ENCODE results near the gene TTLL11. TPM values are rescaled to one million over a fixed set of nuclear protein-coding genes. Genes with fewer than 3 reads are reported as not detected.

Gene TTLL11
- polyA plus RNA-seq, 1 donor from 2014 or later = 8.0 TPM

- Histone ChIP-seq H3K9me2 (ENCODE audit: insufficient read depth, low read length) (no peaks in the 10 kb centered on the region), H3K4me3 (ENCODE audit: low read length) (no peak overlapping the region), H4K20me1 (ENCODE audit: insufficient read depth) (no peaks in the 10 kb centered on the region), H3K9ac (ENCODE audit: low read length) (no peak overlapping the region), H3K27ac (ENCODE audit: low read length) (no peak overlapping the region), H3K79me2 (replicated peaks; ENCODE audit: insufficient read depth, low read length) (no peaks in the 10 kb centered on the region), H3K4me2 (ENCODE audit: low read length) (no peak overlapping the region), H3F3A (ENCODE audit: insufficient read depth, low read length, poor library complexity, severe bottlenecking) (no peaks in the 10 kb centered on the region), H3K9me3 (ENCODE audit: low read length) (no peaks in the 10 kb centered on the region), H3K27me3 (ENCODE audit: insufficient read depth, low read depth, low read length) (no peaks in the 10 kb centered on the region), H3K36me3 (ENCODE audit: insufficient read depth, low read length) (no peaks in the 10 kb centered on the region), H2AFZ (ENCODE audit: low read depth, low read length) (no peak overlapping the region)
- TF ChIP-seq EP300 (conservative IDR thresholded peaks at IDR 0.05; ENCODE audit: poor library complexity, severe bottlenecking) = no peak
- TF ChIP-seq RAD21 (conservative IDR thresholded peaks at IDR 0.05) = no peak
- no peak for TF ChIP-seq POLR2AphosphoS5 (IDR thresholded peaks at IDR 0.05)
- no peak for TF ChIP-seq TAF1 (IDR thresholded peaks at IDR 0.05; ENCODE audit: low read depth)
- TF ChIP-seq REST (IDR thresholded peaks at IDR 0.05; ENCODE audit: borderline replicate concordance) = no peak
- TF ChIP-seq EZH2 (IDR thresholded peaks at IDR 0.05; ENCODE audit: borderline replicate concordance, insufficient read depth, low read length, poor library complexity, severe bottlenecking) = no peak
- no peak for TF ChIP-seq MXI1 (conservative IDR thresholded peaks at IDR 0.05; ENCODE audit: poor library complexity, severe bottlenecking)
- no peak for TF ChIP-seq CTCF (IDR thresholded peaks at IDR 0.05; ENCODE audit: poor library complexity, severe bottlenecking)
- no peak for TF ChIP-seq SMC3 (conservative IDR thresholded peaks at IDR 0.05; ENCODE audit: poor library complexity)
These were observed 171.7 kb downstream of the TTLL11 start for GRCh38 chr9:121921444-121921843.

GRCh38 chr9:121917375-121918335 is 175.5 kb downstream of the TTLL11 start:
- H3K27ac ChIP-seq (ENCODE audit: low read length) = no peak overlapping the region
- H3K36me3 ChIP-seq (ENCODE audit: insufficient read depth, low read length) = no peaks in the 10 kb centered on the region
- no peaks in the 10 kb centered on the region for H3F3A ChIP-seq (ENCODE audit: insufficient read depth, low read length, poor library complexity, severe bottlenecking)
- H3K9me3 ChIP-seq (ENCODE audit: low read length) = no peaks in the 10 kb centered on the region
- no peak overlapping the region for H3K4me3 ChIP-seq (ENCODE audit: low read length)
- no peaks in the 10 kb centered on the region for H3K9me2 ChIP-seq (ENCODE audit: insufficient read depth, low read length)
- no peaks in the 10 kb centered on the region for H4K20me1 ChIP-seq (ENCODE audit: insufficient read depth)
- H3K9ac ChIP-seq (ENCODE audit: low read length) = no peak overlapping the region
- H3K4me2 ChIP-seq (ENCODE audit: low read length) = no peak overlapping the region
- no peak overlapping the region for H2AFZ ChIP-seq (ENCODE audit: low read depth, low read length)
- no peaks in the 10 kb centered on the region for H3K27me3 ChIP-seq (ENCODE audit: insufficient read depth, low read depth, low read length)
- TF ChIP-seq CTCF (IDR thresholded peaks at IDR 0.05; ENCODE audit: poor library complexity, severe bottlenecking) (no peak), MXI1 (conservative IDR thresholded peaks at IDR 0.05; ENCODE audit: poor library complexity, severe bottlenecking) (no peak), TAF1 (IDR thresholded peaks at IDR 0.05; ENCODE audit: low read depth) (no peak), RAD21 (conservative IDR thresholded peaks at IDR 0.05) (no peak), POLR2AphosphoS5 (IDR thresholded peaks at IDR 0.05) (no peak), EZH2 (IDR thresholded peaks at IDR 0.05; ENCODE audit: borderline replicate concordance, insufficient read depth, low read length, poor library complexity, severe bottlenecking) (no peak)
- no peaks in the 10 kb centered on the region for H3K79me2 ChIP-seq (replicated peaks; ENCODE audit: insufficient read depth, low read length)
